C4-2B (cell line): ENCODE measurements around the gene MACF1.

Experiments
- CTCF ChIP-seq: fragments of 450-650 bp; conservative IDR thresholded peaks from 2 replicates; pipeline ENCODE4 v1.5.1; 2017; ENCODE audit warnings: mild to moderate bottlenecking
- ZFX ChIP-seq: fragments of 450-650 bp; IDR thresholded peaks from 2 replicates; pipeline ENCODE4 v1.6.1; 2017

DNA sequence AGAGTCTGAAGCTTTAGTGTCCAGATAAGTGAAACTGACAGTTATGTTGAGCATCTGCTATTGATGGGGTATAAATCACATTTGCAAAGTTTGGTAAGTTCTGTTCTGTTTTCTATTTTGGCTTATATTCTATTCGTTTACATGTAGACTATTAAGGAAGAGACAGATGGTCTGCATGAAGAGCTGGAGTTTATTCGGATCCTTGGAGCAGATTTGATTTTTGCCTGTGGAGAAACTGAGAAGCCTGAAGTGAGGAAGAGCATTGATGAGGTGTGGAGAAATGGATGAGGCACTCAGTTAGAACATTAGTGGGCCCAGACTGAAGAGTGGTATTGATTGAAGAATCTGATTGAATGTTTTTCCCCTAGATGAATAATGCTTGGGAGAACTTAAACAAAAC, 236.4 kb downstream of the MACF1 start:
- TF ChIP-seq CTCF (no peak), ZFX (no peak)
